GM04504 (cell line): ENCODE data around the gene DCP1A.
"Not testable (repeated sequence)": the region's sequence is repeated elsewhere in the genome, so short reads cannot be mapped to it uniquely, and the experiment has no call there.

Experiments used
- DNase-seq: peaks from one replicate; pipeline ENCODE4 v3.0.0-alpha.2; 2012; ENCODE audit warnings: low read depth

DCP1A gene

DNA sequence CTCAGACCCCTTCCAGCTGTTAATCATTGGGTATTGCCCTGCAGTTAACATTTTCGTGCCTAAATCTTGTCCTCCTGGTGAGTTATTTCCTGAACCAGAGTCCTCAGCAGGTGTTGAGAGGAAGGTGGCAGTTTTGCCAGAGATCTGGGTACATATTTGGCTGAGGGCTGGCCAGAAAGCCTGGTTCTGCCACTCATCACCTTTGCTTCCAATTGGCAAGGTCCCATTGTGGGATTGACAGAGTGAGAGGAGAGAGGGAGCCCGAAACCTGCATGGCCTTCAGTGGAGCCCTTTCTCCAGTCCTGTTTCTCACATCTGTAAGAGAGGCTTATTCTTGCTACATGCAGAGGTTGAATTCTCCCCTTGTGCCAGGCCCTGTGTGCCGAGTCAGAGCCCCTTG is 82.6 kb downstream of the DCP1A start:
- no peak for DNase-seq

DNA sequence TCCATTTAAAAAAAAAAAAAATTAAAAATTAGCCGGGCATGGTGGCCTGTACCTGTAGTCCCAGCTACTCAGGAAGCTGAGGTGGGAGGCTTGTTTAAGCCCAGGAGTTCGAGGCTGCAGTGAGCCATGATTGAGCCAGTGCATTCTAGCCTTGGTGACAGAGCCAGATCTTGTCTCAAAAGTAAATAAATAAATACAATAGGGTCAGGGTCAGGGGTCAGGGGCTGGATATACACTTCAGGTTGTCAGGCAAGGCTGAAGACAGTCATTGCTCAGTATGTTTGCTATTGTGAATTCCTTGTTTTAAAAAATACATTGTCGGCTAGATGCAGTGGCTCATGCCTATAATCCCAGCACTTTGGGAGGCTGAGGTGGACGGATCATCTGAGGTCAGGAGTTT is 83.4 kb downstream of the DCP1A start:
- DNase-seq, result no peak

DNA sequence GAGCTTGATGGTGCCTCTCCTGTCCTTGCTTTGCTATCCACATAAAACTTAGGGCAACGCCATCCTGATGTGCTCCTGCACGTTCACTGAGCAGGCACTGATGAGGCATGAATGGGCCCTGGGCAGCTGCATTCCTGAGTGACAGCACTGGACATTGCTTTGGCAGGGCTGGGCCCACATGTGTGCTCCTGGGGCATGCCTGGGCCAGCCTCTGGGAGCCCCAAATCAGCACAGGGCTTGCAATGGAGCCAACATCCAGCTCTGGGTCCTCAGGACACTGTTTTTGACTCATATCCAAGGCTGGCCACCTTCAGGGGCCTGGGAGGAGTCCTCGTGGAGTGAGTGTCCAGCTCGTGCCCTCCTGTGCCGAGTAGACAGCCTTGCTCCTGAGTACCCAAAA is 85.6 kb downstream of the DCP1A start:
- DNase-seq, result no peak

DNA sequence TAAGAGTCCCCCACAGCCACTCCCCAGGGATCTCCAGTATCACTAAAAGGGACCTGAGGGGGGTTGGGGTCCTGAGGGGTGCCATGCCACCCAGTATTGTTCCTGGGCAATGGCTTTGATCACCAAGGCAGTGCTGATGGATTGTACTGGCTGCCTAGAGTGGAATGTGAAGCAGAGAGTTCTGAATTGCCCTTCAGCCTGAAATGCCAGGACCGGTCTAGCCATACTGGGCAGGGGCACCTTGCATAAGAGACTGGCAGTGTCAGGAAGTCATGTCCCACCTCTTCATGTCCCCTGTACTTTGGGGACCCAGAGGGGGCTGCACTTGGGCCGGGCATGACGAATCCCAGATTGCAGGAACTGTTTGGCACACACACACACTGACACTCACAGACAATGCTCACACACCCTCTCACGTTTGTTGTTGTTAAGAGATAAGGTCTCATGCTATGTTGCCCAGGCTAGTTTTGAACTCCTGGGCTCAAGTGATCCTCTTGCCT is 87.0 kb downstream of the DCP1A start:
- no peak for DNase-seq

DNA sequence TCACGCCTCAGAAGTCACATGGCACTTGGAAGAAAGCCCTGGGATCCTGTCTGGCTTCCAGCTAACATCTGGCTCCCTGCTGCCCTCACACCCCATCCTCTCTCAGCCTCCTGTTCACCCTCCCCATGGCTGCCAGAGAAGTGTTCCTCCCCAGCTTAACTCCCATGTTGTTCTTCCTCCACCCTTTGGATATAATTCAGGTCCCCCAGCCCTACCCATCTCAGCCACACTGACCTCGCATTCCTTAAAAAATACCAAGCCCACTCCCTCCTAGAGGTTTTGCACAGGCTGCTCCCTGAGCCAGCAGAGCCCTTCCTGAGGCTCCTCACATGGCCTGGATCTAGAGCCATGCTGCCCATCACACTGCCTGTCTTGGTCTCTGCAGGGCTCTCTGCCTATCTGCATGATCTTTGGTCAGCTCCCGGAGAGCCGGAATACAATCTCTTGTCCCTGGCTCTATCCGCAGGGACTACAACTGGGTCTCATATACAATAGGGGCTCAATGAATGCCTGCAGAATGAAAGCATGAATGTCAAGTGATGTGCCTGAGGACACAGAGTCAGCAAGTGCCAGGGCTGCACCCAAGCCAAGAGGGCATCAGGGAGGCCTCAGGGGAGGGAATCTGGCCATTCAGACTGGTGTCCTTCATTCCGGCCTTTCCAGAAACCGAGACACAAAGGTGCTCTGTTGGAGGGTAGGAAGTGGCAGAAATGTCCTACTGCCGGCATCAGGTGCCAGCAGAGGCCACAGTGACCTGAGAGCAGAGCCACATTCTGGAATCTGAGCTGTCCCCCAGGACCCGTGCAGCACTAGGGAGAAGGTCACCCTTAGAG is 87.7 kb downstream of the DCP1A start:
- no peak for DNase-seq

DNA sequence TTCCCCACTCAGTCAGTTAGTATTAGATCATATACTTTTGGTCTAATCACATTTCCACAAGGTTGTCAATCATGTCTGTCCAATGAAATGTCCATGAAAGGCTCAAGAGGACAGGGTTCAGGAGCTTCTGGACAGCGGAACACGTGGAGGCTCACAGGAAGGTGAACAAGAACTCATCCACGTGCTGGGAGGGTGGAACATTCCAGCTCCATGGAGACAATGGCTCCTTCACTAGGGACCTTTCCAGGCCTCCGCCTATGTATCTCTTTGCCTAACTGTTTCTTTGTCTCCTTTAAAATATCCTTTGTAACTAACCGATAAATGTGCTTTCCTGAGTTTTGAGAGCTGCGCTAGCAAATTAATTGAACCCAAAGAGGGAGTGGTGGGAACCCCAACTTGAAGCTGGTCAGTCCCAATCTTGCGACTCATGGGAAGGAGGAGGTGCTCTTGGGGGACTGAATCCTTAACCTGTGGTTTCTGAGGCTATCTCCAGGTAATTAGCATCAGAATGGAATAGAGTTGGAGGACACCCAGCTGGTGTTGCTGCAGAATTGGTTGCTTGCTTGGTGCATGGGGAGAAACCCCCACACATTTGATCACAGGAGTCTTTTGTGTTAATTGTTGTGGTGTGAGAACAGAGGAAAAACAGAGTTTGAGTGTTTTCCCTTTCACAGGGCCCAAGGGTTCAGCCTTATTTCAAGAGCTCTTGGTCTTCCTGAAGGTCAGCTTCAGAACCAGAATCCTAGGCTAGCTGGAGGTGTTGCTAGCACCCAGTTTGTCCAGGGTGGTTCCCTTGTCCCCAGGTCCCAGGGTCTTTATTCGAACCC is 88.5 kb downstream of the DCP1A start:
- DNase-seq, result no peak

DNA sequence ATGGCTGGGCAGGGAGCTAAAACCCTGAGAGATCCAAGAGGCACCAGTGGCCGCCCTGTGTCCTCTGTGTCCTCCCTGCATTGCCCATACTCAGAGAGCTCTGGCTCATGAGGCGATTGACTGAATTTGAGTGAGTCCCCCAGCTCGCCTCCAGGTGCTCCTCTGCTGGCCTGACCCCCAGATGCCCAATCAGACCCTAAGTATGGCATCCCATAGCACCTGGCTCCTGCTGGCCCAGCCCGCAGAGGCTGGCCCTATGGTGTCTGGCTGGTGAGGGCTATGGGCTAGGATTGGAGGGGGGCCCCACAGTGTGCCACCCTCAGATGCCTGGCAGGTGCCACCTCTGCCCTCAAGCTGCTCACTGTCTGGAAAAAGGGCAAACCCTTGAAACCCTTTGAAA is 89.9 kb downstream of the DCP1A start:
- no peak for DNase-seq

DNA sequence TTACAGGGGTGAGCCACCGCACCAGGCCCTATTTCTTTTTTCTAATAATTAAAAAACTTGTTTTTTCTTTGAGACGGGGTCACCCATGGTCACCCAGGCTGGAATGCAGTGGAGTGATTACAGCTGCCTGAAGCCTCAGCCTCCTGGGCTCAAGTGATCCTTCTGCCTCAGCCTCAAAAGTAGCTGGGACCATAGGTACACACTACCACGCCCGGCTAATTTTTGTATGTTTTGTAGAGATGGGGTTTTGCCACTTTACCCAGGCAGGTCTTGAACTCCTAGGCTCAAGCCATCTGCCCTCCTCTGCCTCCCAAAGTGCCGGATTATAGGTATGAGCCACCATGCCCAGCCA is 90.7 kb downstream of the DCP1A start:
- DNase-seq, result no peak

DNA sequence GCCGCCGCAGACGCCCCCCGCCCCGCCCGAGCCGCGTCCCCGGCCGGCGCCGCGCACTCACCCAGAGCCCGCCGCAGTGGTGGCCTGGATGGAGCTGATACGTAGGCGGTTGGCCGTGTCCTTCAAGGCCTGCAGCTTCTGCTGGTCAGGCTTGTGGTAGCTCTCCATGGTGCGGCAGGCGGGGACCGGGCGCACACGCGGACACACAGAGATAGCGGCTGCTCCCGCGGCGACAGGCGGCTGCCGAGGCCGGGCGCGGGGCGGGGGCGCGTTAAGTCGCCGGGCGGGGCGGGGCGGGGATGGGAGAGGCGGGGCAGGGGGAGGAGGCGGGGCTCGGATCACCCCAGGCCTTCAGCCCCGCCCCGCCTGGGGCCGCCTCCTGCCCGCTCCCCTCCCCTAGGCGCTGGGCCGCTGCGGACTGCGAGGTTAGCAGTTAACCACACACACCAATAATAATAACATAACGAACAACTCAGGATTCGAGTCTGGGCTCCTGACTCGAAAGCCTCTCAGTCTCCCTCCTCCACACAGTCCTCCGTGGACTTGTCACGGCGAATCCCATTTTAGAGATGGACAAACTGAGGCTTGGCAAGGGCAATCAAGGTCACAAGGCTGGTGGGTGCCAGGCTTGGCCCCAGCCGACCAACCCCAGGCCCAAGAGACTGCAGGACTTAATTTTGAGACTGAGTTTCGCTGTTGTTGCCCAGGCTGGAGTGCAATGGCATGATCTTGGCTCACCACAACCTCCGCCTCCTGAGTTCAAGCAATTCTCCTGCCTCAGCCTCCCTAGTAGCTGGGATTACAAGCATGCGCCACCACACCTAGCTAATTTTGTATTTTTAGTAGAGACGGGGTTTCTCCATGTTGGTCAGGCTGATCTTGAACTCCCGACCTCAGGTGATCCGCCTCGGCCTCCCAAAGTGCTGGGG is 91.3 kb downstream of the DCP1A start, which contains the start of gene TKT:
TKT (minus strand) TSS at position 248 of the 929 bp plus-strand sequence; CDS start at position 168, 80 bp downstream.
- peak; percentile 68 for DNase-seq

DNA sequence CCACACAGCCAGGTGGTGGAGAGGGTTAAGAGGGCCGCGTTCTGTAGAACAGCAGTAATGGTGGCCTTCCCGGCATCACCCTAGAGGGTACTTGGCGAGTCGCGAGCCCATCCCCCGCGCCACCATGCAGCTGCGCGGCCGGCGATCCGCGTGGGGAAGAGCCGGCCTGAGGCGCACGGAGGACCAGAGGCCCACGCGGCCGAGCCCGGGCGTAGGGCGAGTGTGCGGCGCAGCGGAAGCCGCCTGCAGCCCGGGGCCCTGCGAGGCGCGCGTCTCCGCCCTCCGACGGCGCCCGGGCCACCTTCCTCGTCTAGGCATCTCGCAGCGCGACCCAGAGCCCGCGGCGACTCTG is 91.9 kb downstream of the DCP1A start:
- no peak for DNase-seq

DNA sequence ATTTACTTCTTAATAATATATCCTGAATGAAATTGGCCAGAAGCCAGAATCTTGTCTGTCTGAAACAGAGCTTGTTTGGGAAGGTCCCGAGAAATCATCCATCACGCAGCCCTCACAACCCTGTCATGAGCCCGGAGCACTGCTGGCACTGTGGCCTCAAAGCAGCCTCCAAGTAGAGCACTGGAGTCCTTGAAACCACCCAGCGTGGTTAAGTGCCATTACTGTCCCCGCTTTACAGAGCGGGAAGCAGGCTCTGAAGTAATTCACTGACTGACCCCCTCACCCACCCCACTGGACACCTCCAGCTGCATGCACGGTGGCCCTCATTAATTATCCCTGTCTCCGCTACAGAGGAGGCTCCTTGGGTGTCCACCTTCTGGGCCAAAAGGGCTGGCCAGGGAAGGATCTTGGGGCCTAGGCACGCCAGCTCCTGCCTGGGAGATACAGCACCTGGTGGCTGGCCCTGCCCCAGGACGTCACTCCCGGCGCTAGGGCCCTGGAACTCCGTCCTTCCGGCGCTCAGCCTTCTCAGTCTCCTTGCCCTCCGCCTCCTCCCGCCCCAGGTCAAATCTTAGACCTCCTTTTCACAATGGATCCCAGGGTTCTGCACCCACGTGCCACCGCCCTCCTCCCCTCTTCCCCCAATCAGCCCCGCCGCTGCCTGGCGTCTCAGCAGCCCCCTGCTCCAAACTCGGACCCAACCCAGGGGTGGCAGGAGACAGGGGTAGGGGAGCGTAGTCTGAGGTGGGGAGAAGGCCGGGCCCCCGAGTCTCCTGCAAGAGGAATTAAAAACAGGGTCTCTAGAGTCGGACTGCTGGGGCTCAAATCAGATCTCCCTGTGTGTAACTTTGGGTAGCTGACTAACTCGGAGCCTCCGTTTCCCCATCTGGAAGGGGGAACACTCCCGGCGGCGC is 92.6 kb downstream of the DCP1A start:
- no peak for DNase-seq

DNA sequence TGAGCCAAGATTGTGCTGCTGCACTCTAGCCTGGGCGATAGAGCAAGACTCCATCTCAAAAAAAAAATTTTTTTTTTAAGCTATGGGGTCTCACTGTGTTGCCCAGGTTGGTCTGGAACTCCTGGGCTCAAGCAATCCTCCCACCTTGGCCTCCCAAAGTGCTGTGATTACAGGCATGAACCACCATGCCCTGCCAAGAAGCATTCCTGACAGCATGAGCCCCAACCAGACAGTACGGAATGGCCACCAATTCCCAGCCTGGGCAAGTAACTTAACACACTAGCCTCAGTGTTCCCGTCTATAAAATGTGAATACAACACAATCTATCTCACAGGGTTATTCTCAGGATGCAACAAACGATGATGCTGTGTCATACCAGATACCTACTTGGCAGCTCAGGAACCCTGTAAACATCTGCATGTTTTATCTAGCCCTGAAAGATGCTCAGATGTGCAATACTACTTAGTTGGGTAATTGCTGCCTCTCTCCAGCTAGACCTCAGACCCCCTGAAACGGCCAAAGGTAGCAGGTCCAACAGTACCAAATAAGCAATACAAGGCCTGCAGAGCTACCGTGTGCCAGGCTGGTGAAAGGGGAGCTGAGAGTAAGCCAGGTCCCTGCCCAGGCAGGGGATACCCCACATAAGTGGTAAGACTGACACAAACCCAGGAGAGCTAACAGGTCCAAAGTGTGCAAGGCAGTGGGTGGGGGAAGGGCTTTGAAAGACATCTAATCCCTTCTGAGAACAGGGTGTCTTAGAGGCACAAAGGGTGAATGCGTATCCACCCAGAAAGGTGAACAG is 93.4 kb downstream of the DCP1A start:
- no peak for DNase-seq

DNA sequence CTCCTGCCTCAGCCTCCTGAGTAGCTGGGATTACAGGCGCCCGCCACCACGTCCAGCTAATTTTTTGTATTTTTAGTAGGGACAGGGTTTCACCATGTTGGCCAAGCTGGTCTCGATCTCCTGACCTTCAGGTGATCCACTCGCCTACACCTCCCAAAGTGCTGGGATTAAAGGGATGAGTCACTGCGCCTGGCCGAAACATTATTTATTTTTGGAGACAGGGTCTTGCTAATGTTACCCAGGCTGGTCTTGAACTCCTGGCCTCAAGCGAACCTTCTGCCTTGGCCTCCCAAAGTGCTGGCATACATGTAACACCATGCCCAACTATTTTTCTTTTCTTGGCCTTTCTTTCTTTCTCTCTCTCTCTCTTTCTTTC is 94.4 kb downstream of the DCP1A start:
- DNase-seq, result not testable (repeated sequence)

DNA sequence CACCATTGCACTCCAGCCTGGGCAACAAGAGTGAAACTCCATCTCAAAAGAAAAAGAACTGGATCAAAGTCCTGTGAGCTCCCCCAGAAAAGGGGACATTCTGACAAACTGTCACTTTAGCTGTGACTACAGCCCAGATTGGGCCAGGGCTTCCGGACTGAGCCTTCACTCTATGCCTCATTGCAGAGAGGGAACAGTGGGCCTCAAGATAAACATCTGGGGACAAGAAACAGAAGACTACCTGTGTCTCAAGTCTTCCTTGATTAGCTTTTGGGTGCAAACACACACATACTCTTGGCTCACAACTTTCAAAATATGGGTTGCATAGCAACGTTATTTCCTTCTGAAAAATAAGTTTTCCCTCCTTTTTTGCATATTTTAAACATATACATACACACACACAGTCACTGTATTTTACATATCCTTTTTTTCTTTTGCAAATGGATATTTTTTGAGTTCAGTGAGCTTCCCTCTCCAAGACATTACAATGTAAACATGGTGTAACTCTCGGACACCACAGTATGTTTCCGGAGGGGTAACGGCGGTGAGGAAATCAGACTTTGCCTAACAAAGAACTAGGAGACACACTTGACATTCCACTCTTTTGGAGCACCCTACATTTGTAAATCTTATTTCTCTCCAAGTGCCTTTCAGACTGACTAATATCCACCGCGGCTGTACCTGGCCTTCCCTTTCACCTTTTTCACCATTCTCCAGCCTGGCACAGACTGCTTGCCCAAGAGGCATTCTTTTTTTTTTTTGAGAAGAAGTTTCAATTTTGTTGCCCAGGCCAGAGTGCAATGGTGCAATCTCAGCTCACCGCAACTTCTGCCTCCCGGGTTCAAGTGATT is 95.0 kb downstream of the DCP1A start:
- no peak for DNase-seq

DNA sequence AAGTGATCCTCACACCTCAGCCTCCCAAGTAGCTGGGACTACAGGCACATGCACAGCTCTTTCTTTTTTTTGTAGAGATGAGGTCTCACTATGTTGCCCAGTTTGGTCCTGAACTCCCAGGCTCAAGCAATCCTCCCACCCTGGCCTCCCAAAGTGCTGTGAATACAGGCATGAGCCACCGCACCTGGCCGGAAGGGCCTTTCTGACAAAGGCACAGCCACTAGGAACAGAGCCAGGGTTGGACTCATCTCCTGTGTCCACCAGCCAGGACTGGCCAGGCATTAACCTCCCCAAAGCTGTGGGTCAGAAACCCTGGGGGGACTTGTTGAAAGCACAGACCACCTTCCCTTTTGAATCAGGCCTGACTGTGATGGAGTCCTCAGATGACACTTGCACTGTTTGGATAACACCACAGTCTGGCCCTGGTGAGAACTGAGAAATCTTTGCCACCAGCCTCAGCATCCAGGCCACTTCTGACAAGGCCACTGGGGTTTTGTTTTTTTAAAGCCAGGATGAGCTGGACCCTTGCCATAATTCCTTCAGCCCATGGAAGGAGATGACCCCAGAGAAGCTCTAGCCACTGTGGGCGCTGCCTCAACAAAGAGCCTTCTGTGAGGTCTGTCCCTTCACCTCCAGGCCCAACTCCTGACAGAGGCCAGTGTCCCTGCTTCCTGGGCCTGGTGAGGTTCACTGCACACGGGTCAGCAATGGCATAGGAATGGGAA is 96.3 kb downstream of the DCP1A start:
- no peak for DNase-seq

DNA sequence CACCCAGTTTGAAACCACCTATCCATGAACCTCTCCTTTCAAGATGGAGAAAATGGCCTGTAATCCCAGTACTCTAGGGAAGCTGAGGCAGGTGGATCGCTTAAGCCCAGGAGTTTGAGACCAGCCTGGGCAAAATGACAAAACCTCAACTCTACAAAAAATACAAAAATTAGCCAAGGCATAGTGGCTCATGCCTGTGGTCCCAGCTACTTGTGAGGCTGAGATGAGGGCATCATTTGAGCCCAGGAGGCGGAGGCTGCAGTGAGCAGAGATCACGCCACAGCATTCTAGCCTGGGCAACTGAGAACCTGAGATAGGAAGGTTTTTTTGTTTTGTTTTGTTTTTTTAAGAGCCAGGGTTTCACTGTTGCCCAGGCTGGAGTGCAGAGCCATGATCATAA is 96.9 kb downstream of the DCP1A start:
- DNase-seq, result no peak

DNA sequence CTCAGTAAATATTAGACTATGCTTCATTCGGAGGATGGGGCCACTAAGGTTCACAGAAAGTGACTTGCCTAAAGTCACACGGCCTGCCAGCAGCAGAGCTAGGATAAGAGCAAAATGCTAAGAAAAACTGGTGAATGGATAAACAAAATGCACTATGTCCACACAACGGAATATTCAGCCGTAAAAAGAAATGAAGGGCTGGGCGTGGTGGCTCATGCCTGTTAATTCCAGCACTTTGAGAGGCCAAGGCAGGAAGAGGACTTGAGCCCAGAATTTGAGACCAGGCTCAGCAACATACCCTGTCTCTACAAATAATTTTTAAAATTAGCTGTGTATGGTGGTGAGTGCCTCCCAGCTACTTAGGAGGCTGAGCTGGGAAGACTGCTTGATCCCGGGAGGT is 99.2 kb downstream of the DCP1A start:
- DNase-seq, result no peak

DNA sequence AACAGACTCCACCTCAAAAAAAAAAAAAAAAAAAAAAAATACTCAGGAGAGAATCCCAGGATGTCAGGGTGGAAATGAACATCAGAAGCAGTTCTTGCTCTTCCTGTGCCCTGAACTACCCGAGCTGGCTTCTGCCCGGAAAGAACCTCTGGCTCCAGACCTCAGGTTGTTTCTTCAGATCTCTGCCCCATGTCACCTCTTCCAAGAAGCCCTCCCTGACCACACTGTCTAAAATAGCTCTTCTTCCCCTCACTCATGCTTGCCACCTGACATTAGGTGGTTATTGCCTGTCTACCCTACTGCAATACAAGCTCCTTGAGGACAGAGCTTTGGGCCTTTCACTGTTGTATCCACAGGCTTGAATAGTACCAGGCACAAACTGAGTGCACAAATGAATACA is 99.7 kb downstream of the DCP1A start:
- no peak for DNase-seq

DNA sequence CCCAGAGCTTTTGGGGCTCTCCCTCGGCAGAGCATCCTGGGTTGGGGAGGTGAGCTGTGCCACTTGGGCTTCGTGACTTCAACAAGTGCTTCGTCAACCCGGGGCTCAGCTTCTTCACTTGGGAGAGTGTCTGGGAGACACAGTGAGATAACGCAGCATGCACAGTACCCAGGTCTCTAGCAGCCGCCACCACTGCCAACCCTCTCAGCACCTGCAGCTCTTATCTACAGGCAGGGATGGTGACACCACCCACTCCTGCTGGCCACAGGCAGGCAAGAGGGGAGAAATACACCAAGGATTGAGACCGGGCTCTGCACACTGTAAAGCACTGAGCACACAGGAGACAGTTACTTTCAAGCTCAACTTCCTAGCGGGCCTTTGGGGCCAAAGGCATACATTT is 103.1 kb downstream of the DCP1A start:
- DNase-seq, result no peak
